Pancreas (tissue), 10 donors: Measurements from ENCODE around the gene NFATC2IP. TPM values are rescaled to one million over a fixed set of nuclear protein-coding genes. Genes with fewer than 3 reads are reported as not detected.

Experiments used
- ATAC-seq, 4 donors: fragments of 200-7000 bp; cut with Tn5 transposase; one replicate each; pipeline versions ENCODE4 v1.8.0 to v1.9.1; 2020; ENCODE audit warnings: mild to moderate bottlenecking in 4 of 4, moderate library complexity in 4 of 4
- DNase-seq, 6 donors: peaks; one replicate each; pipeline ENCODE4 v3.0.0-alpha.2; 2020
- FAIRE-seq: peaks from 2 replicates; lab custom pipeline; 2012; peaks lifted over from hg19 to GRCh38; lab: Jason Lieb, UNC
- H3K27ac ChIP-seq, 4 donors: fragments of 200-600 bp; sonication (generic); 1 replicate in 3 of 4; 2 replicates in 1 of 4; pipeline versions ENCODE4 v1.5.0 to v1.8.0; 2020
- H3K27me3 ChIP-seq, 4 donors: fragments of 200-600 bp; one replicate each; pipeline ENCODE4 v1.8.0; 2021
- H3K36me3 ChIP-seq, 3 donors: fragments of 200-600 bp; sonication (generic) in 1 of 3; one replicate each; pipeline versions ENCODE4 v1.5.0 to v1.8.0; 2020 to 2021
- H3K4me1 ChIP-seq, 3 donors: fragments of 200-600 bp; one replicate each; pipeline ENCODE4 v1.8.0; 2021
- H3K4me3 ChIP-seq, 4 donors: fragments of 200-600 bp; sonication (generic) in 2 of 4; one replicate each; pipeline versions ENCODE4 v1.5.0 to v1.8.0; 2020 to 2021
- H3K9me3 ChIP-seq, 4 donors: fragments of 200-600 bp; one replicate each; pipeline ENCODE4 v1.8.0; 2021
- WGBS, 2 donors: extraction: QIAGEN DNeasy Blood & Tissue Kit; methylation state at CpG; one replicate each; pipeline ENCODE4 v1.1.7; 2013; 5-methylcytosine and 5-hydroxymethylcytosine counted together
- intact Hi-C, 3 donors: fragments of 100-400 bp; cut with DNase I; formaldehyde crosslinking; loops; one replicate each; pipeline versions ENCODE4 v1.11.1 to v1.14.2; 2022
- polyA plus RNA-seq, 2 donors: library from polyadenylated mRNA; stranded (reverse); fragments of 200-250 nt; gene quantifications; one replicate each; pipeline ENCODE4 v1.2.3, GENCODE V29; 2013
- total RNA-seq, 6 donors: library from RNA; stranded (reverse); fragmentation: NEBNext Ultra II Directional in 4 of 6; extraction: Animal tissue kit (Norgen Biotek cat#: 25700) in 4 of 6; gene quantifications; one replicate each; pipeline versions ENCODE4 v1.2.1 to v1.2.4, GENCODE V29; 2021 to 2023
- TF ChIP-seq, protein P1 (sequence below), 4 donors: fragments of 200-600 bp; sonication (generic) in 3 of 4; IDR thresholded peaks; one replicate each; pipeline versions ENCODE4 v1.5.0 to v1.8.0; 2021; ENCODE audit warnings: antibody characterized with exemption in 4 of 4
- donor health status: healthy with polysubstance abuse.
- donor health status: DM: no; HTN: no; CAD: no; lungs with moderate emphysema.
- donor health status: DM: no; HTN: no; CAD: no.
- donor health status: control.
- donor health status: control.
- donor health status: Bipolar disorder and iron deficiency.
- donor health status: DM: yes; HTN: yes; CAD: no.
- donor health status: DM: no; HTN: no; CAD: no.
- donor health status: DM: no; HTN: no; CAD: no.
- donor health status: DM: yes; HTN: yes; CAD: no.

NFATC2IP gene
- total and polyA plus RNA-seq, 8 donors: 9.2 to 22.0 (median 12.6) TPM

DNA sequence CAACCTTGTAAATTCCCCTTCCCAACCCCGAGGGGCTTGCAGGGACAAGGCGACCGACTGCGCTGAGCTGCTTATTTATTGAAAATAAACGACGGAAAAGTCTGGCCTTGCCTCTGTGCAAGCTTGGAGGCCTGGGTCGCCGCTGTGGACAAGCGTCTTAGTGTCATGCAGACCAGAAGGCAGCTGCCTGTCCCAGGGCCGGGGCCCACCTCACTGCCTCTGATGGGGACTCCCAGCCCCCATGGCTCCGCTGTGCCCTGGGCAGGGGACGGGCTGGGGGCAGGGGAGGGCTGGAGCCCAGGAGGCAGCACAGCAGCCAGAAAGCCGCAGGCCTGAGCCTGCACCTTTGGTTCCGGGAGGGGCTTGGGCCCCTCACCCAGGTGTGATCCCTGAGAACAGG lies 46.4 kb upstream of the NFATC2IP start:
- TF ChIP-seq, protein P1, sequence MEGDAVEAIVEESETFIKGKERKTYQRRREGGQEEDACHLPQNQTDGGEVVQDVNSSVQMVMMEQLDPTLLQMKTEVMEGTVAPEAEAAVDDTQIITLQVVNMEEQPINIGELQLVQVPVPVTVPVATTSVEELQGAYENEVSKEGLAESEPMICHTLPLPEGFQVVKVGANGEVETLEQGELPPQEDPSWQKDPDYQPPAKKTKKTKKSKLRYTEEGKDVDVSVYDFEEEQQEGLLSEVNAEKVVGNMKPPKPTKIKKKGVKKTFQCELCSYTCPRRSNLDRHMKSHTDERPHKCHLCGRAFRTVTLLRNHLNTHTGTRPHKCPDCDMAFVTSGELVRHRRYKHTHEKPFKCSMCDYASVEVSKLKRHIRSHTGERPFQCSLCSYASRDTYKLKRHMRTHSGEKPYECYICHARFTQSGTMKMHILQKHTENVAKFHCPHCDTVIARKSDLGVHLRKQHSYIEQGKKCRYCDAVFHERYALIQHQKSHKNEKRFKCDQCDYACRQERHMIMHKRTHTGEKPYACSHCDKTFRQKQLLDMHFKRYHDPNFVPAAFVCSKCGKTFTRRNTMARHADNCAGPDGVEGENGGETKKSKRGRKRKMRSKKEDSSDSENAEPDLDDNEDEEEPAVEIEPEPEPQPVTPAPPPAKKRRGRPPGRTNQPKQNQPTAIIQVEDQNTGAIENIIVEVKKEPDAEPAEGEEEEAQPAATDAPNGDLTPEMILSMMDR (IDR thresholded peaks at IDR 0.05): no peak
- no peak overlapping the region for H3K4me3 ChIP-seq
- FAIRE-seq (no peak), ATAC-seq (no peak), DNase-seq (peak in 1 of 6 donors; percentile 74)
- H3K4me1 ChIP-seq: no peaks in the 10 kb centered on the region
- 83 to 87% methylated on average over 14 of the region's 14 CpGs for WGBS, 2 donors
- no peak overlapping the region for H3K27ac ChIP-seq
- peaks cover 0 to 17% (median 0%) of the 10 kb centered on the region in 3 donors for H3K36me3 ChIP-seq
- H3K27me3 ChIP-seq: no peaks in the 10 kb centered on the region
- intact Hi-C loops: no loop called here
- no peaks in the 10 kb centered on the region for H3K9me3 ChIP-seq

DNA sequence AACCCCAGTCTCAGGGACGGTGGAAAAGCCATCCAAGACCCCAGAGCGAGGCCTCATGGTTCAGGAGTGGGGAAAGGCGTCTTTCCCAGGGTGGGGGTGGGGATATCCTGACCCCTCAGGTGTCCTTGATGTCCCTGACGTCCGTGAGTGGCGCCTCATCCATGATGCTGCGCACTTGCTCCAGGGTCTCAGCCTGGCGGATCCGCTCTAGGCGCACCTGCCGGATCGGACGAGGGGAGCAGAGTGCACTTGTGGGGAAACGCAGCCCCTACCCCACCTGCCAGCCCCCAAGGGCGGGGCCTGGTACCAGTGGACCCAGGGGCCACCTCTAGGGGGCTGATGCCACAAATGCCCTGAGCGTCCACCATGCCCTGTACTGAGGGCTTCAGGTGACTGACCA lies 45.9 kb upstream of the NFATC2IP start:
- no peaks in the 10 kb centered on the region for H3K9me3 ChIP-seq
- no peak for ATAC-seq
- peaks cover 0 to 17% (median 0%) of the 10 kb centered on the region in 3 donors for H3K36me3 ChIP-seq
- intact Hi-C loops: no loop called here
- no peak overlapping the region for H3K4me3 ChIP-seq
- H3K27me3 ChIP-seq: no peaks in the 10 kb centered on the region
- WGBS, 2 donors: 93 to 96% methylated on average over 16 of the region's 16 CpGs
- H3K4me1 ChIP-seq: no peaks in the 10 kb centered on the region
- no peak for FAIRE-seq
- no peak overlapping the region for H3K27ac ChIP-seq
- peak in 2 of 6 donors; percentile 31 to 74 for DNase-seq
- TF ChIP-seq, protein P1 (IDR thresholded peaks at IDR 0.05): no peak

DNA sequence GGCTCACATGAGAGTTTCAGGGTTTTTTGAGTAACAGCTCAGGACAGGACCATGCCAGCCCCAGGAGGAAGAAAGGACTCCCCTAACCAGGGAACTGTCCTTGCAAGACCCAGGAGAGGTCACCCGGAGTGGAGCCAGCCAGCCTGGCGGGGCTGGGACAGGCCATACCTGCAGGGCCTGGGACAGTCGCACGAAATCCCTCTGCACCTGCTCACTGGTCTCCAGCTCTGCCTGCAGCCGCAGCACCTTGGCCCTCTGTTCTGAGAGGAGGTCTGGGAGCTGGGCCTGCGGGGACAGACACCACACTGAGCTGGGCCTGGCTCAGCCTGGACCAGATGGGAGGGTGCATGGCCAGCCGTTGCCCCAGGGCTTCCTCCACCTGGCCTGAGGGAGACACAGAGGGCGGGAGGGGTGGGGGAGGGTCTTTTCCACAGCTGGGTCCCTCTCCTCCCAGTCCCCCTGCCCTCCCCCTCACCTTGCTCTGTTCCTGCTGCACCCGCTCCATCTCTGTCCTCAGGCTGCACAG lies 45.4 kb upstream of the NFATC2IP start:
- no peak overlapping the region for H3K27ac ChIP-seq
- TF ChIP-seq, protein P1 (IDR thresholded peaks at IDR 0.05): no peak
- peak in 1 of 6 donors; percentile 60 for DNase-seq
- H3K27me3 ChIP-seq: no peaks in the 10 kb centered on the region
- H3K9me3 ChIP-seq: no peaks in the 10 kb centered on the region
- intact Hi-C loops: no loop called here
- H3K4me3 ChIP-seq: no peak overlapping the region
- no peaks in the 10 kb centered on the region for H3K4me1 ChIP-seq
- FAIRE-seq: no peak
- 92 to 96% methylated on average over 8 to 9 of the region's 9 CpGs for whole genome bisulfite sequencing, 2 donors
- ATAC-seq: no peak
- peaks cover 0 to 17% (median 0%) of the 10 kb centered on the region in 3 donors for H3K36me3 ChIP-seq

DNA sequence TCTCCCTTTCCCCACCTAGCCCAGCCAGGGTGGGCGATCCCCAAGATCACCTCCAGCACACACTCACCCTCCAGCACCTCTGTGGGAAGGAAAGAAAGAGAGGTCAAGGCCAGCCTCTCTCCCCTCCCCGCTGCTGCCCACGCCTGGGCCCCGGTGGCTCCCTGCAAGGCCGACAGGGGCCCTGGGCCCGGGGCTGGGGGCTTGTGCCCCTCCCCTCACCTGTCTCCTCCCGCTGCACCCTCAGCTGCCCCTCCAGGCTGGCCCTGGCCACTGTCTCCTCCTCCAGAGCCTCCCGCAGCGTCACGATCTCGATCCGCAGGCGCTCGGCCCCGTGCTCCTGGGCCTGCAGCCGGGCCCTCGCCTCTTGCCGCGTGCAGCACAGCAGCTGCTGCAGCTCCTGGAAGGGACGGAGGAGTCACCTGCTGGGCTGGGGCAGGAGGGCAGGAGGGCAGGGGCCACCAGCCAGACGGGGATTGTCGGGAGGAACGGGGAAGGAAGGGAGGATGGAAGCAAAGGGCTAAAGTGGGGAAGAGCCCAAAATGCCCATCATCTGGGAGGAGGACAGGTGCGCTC lies 44.9 kb upstream of the NFATC2IP start:
- intact Hi-C loops: no loop called here
- FAIRE-seq (no peak), ATAC-seq (no peak), DNase-seq (peak in 1 of 6 donors; percentile 26)
- WGBS, 2 donors: 82 to 85% methylated on average over 22 of the region's 24 CpGs
- no peak overlapping the region for H3K27ac ChIP-seq
- H3K4me3 ChIP-seq: no peak overlapping the region
- H3K36me3 ChIP-seq: peaks cover 0 to 17% (median 0%) of the 10 kb centered on the region in 3 donors
- no peaks in the 10 kb centered on the region for H3K4me1 ChIP-seq
- no peaks in the 10 kb centered on the region for H3K27me3 ChIP-seq
- TF ChIP-seq, protein P1 (IDR thresholded peaks at IDR 0.05): no peak
- H3K9me3 ChIP-seq: no peaks in the 10 kb centered on the region
